ENCODE results near the gene SH3GL1.
A peak's percentile ranks its signal among the peaks of the same experiment; 100 is the strongest.

SH3GL1 gene

GRCh38 chr19:4326215-4326836 lies 74.0 kb downstream of the SH3GL1 start:
- Mint-ChIP-seq H3K27ac (peak overlapping the region; percentile 10), H3K4me3 (peak overlapping the region; percentile 32), H3K27me3 (no peaks in the 10 kb centered on the region), H3K36me3 (ENCODE audit: low read depth) (peaks cover 15% of the 10 kb centered on the region), H3K9me3 (no peaks in the 10 kb centered on the region), H3K4me1 (ENCODE audit: low read depth) (peaks cover 32% of the 10 kb centered on the region)
- DNase-seq: no peak

- peak overlapping the region; percentile 24 for H3K27ac Mint-ChIP-seq
- peaks cover 24% of the 10 kb centered on the region for H3K4me1 Mint-ChIP-seq (ENCODE audit: low read depth)
- H3K36me3 Mint-ChIP-seq (ENCODE audit: low read depth): peaks cover 7% of the 10 kb centered on the region
- DNase-seq: no peak
- no peaks in the 10 kb centered on the region for H3K9me3 Mint-ChIP-seq
- no peaks in the 10 kb centered on the region for H3K27me3 Mint-ChIP-seq
- H3K4me3 Mint-ChIP-seq: no peak overlapping the region
These were observed 76.1 kb downstream of the SH3GL1 start for GRCh38 chr19:4324228-4324627.

GRCh38 chr19:4323692-4324091 lies 76.7 kb downstream of the SH3GL1 start:
- H3K4me3 Mint-ChIP-seq: no peak overlapping the region
- no peak for DNase-seq
- peaks cover 2% of the 10 kb centered on the region for H3K36me3 Mint-ChIP-seq (ENCODE audit: low read depth)
- no peaks in the 10 kb centered on the region for H3K9me3 Mint-ChIP-seq
- H3K27me3 Mint-ChIP-seq: no peaks in the 10 kb centered on the region
- peaks cover 21% of the 10 kb centered on the region for H3K4me1 Mint-ChIP-seq (ENCODE audit: low read depth)
- H3K27ac Mint-ChIP-seq: no peak overlapping the region

- Mint-ChIP-seq H3K27me3 (no peaks in the 10 kb centered on the region), H3K36me3 (ENCODE audit: low read depth) (no peaks in the 10 kb centered on the region), H3K4me1 (ENCODE audit: low read depth) (peaks cover 17% of the 10 kb centered on the region), H3K4me3 (no peak overlapping the region), H3K9me3 (no peaks in the 10 kb centered on the region), H3K27ac (no peak overlapping the region)
- no peak for DNase-seq
These were observed 77.2 kb downstream of the SH3GL1 start for GRCh38 chr19:4322942-4323665.

GRCh38 chr19:4320419-4320818 lies 79.9 kb downstream of the SH3GL1 start:
- no peak for DNase-seq
- H3K9me3 Mint-ChIP-seq: no peaks in the 10 kb centered on the region
- H3K36me3 Mint-ChIP-seq (ENCODE audit: low read depth): no peaks in the 10 kb centered on the region
- H3K4me3 Mint-ChIP-seq: no peak overlapping the region
- H3K27me3 Mint-ChIP-seq: no peaks in the 10 kb centered on the region
- H3K27ac Mint-ChIP-seq: no peak overlapping the region
- no peaks in the 10 kb centered on the region for H3K4me1 Mint-ChIP-seq (ENCODE audit: low read depth)

- no peak for DNase-seq
- Mint-ChIP-seq H3K27ac (no peak overlapping the region), H3K9me3 (no peaks in the 10 kb centered on the region), H3K4me3 (no peak overlapping the region), H3K27me3 (no peaks in the 10 kb centered on the region), H3K36me3 (ENCODE audit: low read depth) (no peaks in the 10 kb centered on the region), H3K4me1 (ENCODE audit: low read depth) (no peaks in the 10 kb centered on the region)
These were observed 81.2 kb downstream of the SH3GL1 start for GRCh38 chr19:4319067-4319718.

GRCh38 chr19:4318460-4318859 lies 81.9 kb downstream of the SH3GL1 start:
- no peaks in the 10 kb centered on the region for H3K27me3 Mint-ChIP-seq
- no peaks in the 10 kb centered on the region for H3K4me1 Mint-ChIP-seq (ENCODE audit: low read depth)
- H3K36me3 Mint-ChIP-seq (ENCODE audit: low read depth): no peaks in the 10 kb centered on the region
- H3K9me3 Mint-ChIP-seq: no peaks in the 10 kb centered on the region
- H3K4me3 Mint-ChIP-seq: no peak overlapping the region
- DNase-seq: no peak
- no peak overlapping the region for H3K27ac Mint-ChIP-seq

GRCh38 chr19:4316956-4317355 lies 83.4 kb downstream of the SH3GL1 start:
- H3K4me1 Mint-ChIP-seq (ENCODE audit: low read depth): no peaks in the 10 kb centered on the region
- DNase-seq: no peak
- H3K9me3 Mint-ChIP-seq: no peaks in the 10 kb centered on the region
- H3K4me3 Mint-ChIP-seq: no peak overlapping the region
- no peaks in the 10 kb centered on the region for H3K36me3 Mint-ChIP-seq (ENCODE audit: low read depth)
- no peak overlapping the region for H3K27ac Mint-ChIP-seq
- no peaks in the 10 kb centered on the region for H3K27me3 Mint-ChIP-seq

- Mint-ChIP-seq H3K4me3 (no peak overlapping the region), H3K27ac (no peak overlapping the region), H3K9me3 (no peaks in the 10 kb centered on the region), H3K36me3 (ENCODE audit: low read depth) (peaks cover 4% of the 10 kb centered on the region), H3K4me1 (ENCODE audit: low read depth) (no peaks in the 10 kb centered on the region), H3K27me3 (no peaks in the 10 kb centered on the region)
- no peak for DNase-seq
These were observed 86.4 kb downstream of the SH3GL1 start for GRCh38 chr19:4313847-4314490.
